Measurements from ENCODE around the gene DCLK2. TPM values are rescaled to one million over a fixed set of nuclear protein-coding genes. Genes with fewer than 3 reads are reported as not detected.

DCLK2 gene
- total RNA-seq, 1 donor from 2014 or later, result 14.0 TPM

DNA sequence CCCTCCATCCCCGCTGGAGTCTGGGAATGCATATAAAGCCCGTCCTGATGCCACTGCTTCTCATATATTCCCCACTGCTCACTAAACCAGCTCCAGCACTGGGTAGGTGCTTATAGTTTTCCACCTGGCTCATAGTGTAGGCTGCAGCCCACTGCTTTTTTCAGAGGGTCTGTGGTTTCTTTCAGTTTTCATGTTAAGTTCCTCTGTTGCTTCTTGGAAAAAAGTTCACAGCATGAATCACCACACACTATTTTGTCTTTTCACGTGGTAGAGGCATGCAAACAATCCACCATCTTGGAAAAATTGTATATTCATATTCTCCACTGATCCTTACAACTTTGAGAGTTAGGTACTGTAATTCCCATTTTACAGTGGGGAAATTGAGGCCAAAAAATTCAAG, 39.4 kb downstream of the DCLK2 start:
- no peak for DNase-seq (ENCODE audit: low spot score)

DNA sequence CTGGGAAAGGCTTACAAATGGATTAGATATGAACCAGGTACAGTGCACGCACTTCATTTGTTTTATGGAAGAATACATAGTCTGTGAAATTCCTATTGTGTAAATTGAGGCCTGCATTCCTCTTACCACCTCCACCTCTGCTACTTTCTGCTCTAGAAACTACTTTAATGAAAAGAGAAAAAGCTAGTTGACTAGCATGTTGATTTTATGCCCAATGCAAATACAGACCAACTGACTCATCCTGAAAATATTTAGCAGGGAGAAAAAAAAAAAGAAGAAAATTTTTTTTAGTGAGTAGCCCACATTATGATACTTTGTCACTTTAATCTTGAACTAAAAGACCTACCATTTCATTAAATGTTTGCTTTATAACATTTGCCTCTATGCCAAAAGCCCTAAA, 41.2 kb downstream of the DCLK2 start:
- DNase-seq (ENCODE audit: low spot score), result no peak

DNA sequence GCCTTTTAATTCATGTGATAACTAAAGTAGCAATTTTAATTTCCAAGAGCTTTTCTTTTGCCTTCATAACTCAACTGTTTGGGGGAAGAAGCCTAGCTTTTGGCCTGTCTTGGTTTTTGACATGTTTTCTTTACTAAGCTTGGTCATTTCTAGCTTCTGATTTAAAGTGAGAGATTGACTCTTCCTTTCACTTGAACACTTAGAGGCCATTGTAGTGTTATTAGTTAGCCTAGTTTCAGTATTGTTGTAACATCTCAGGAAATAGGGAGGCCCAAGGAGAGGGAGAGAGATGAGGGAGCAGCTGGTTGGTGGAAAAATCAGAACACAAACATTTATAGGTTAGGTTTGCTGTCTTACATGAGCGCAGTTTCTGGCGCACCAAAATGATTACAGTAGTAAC, 44.8 kb downstream of the DCLK2 start:
- no peak for DNase-seq (ENCODE audit: low spot score)

GRCh38 chr4:150123796-150124677, 45.8 kb downstream of the DCLK2 start:
- no peak for DNase-seq (ENCODE audit: low spot score)

DNA sequence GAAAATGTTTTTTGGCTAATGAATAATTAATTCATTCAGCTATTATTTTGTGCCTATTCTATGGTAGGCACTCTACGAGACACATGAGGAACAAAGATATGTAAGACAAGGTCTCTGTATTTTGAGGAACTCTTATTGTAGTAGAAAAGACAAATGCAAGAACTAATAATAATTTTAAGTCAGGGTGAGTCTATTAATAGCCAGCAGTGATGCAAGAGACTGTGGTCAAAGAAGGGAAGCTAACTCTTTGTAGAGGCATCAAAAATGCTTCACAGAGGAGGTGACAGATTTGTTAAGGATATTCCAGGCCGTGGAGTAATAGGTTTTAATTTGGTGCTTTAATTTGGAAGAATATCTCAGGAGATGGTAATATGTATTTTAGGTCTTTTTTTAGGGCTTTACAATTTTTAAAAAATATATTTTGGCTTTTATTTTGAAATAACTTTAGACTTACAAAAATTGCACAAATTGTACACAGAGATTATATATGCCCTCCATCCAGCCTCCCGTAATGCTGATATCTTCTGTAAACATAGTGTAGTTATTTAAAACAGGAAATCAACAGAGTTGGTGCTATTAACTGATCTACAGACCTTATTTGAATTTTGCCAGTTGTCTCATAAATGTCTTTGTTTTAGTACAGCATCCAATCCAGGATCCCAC, 48.1 kb downstream of the DCLK2 start:
- DNase-seq (ENCODE audit: low spot score), result no peak

DNA sequence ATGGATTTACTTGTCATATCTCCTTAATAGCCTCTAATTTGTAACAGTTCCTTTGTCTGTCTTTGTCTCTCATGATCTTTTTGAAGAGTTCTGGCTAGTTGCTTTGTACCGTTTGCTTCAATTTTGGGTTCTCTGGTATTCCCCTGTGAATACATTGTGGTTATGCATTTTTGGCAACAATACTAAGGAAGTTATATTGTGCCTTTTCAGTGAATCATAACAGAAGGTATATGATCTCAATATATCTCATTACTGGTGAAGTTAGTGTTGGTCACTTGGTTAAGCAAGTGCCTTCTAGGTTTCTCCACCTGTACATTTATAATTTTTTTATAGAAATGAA, 48.6 kb downstream of the DCLK2 start:
- no peak for DNase-seq (ENCODE audit: low spot score)

- DNase-seq (ENCODE audit: low spot score), result no peak
Observed at GRCh38 chr4:150127757-150128156, 49.5 kb downstream of the DCLK2 start.

DNA sequence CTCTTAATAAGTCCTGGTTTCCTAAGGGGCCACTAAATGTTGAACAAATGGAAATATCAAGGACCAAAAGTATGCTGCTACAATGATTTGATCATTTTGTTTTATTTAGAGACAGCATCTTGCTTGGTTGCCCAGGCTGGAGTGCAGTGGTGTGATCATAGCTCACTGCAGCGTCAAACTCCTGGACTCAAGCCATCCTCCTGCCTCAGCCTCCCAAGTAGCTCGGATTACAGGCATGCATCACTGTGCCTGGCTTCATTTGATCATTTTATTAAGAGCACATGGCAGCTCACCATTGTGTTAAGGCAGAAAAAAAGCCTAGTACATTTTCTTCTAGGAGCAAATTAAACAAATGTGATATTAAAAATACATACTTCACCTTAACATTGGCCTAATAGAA, 52.7 kb downstream of the DCLK2 start:
- DNase-seq (ENCODE audit: low spot score), result no peak

GRCh38 chr4:150131581-150132228, 53.5 kb downstream of the DCLK2 start:
- no peak for DNase-seq (ENCODE audit: low spot score)

DNA sequence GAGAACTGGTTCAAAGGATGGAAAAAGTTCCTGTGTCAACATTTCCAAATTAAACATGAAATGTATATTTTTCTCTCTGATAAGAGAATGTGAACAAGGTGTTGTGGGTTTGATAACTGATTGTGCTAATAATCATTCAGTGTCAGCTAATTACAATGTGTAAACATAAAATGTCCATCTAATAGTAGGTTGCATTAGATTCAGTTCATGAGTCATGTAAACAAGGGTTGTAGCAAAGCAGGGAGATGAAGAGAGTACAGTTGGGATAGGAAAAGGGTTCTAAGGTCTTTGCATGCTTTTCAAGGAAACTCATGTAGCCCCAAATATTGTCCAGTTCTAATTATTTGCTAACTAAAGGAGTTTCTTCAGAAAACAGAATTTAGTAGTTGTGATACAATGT, 55.4 kb downstream of the DCLK2 start:
- no peak for DNase-seq (ENCODE audit: low spot score)

DNA sequence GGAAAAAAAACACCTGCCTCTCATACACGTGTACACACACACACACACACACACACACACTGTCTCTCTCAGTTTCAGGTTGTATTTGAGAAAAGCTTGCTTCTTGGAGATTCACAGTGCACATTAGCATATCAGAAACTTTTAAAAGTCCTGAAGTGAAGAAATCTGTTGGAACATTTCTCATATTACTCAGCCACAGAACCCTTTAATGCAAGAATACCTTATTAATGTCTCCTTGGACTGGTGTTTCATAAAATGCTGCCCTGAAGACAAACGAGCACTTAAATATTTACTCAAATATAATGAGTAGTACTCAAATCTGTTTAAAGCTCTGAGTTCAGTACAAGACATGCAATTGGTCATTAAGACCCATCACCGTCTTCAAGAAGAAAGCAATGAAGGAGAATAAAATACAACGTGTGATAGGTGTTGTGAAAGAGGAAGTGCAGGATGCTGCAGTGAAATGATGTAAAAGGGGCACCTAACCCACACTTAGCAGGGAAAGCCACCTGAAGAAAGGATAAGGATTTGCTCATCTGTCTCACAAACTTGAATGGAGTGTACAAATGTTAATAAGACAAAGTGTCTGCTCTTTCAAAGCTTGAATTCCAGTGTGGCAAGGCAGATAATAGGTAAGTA, 57.0 kb downstream of the DCLK2 start:
- DNase-seq (ENCODE audit: low spot score), result no peak

DNA sequence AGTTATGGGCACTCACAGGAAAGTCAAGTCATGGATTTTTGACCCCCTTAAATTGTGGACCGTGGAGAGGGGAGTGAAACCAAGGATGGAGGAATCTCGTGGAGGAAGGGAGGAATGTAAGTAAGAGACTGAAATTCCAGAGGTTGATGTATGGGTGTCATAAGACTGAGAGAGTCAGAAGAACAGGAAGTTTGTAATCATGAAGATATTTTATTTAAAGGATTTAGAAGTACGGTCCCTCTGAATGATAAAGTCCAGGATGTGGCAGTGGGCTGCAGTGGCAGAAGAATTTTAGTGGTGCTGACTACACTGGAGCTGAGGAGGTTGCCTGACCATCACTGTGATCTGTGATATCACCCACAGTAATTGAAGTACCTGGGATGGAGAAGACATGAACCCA, 57.8 kb downstream of the DCLK2 start:
- DNase-seq (ENCODE audit: low spot score), result no peak

GRCh38 chr4:150136481-150136880, 58.2 kb downstream of the DCLK2 start:
- no peak for DNase-seq (ENCODE audit: low spot score)

- DNase-seq (ENCODE audit: low spot score), result no peak
Observed at GRCh38 chr4:150139297-150139865, 61.1 kb downstream of the DCLK2 start.

DNA sequence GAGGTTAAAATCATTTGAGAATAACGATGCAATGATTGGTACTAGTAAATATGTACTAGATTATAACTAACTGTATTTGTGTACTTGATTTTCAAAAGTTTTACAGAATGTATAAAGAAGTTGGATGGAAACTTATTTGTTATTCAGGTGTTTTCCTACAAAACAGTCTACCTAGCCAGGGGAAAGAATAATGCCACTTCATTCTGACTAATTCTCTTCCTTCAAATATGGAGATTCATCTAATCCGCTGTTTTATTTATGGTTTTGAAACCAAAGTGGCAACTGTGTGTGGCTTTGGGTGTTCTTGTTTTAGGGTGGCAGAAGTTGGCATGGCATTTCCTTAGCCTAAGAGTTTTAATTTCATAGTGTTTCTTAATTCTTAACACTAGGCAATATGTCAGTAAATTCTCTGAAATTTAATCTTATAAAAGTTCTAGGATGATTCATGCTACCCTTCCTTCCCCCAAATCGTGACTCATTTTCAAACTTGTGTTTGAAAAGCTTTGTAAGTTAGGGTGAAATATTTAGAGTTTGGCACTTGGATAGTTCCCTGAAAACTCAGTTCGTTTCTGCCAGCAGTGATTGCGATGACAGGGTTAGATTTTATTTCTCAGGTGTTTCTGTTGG, 62.6 kb downstream of the DCLK2 start:
- DNase-seq (ENCODE audit: low spot score), result no peak

DNA sequence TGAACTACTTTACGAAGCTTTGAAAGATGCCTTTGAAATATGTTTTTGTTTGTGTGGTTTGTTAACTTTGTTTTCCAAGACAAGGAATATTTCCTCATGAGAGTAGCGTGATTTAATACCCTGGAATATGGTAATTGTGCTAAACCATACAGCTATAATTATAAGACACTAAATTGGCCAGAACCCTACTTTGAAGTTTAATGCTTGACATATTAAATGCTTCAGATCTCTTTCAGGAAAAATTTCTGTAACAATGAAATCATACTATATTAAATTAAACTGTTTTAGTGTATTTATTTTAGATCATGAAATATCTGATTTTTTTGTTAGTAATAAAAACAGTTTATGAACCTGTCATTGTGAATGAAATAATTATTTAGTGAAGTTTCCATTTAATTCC, 63.5 kb downstream of the DCLK2 start:
- DNase-seq (ENCODE audit: low spot score), result no peak

DNA sequence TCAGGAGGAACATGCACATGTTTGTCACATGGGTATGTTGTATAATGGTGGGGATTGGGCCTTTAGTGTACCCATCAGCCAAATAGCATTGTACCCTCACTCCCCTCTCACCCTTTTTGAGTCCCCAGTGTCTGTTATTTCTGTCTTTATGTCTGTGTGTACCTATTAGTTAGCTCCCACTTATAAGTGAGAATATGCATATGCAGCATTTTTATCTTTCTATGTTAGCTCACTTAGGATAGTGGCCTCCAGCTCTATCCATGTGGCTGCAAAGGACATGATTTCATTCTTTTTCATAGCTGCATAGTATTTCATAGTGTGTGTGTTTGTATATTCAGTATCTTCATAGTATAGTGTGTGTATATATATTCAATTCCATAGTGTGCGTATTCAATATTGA, 64.6 kb downstream of the DCLK2 start:
- DNase-seq (ENCODE audit: low spot score), result no peak

GRCh38 chr4:150145090-150145945, 67.1 kb downstream of the DCLK2 start:
- DNase-seq (ENCODE audit: low spot score), result no peak

DNA sequence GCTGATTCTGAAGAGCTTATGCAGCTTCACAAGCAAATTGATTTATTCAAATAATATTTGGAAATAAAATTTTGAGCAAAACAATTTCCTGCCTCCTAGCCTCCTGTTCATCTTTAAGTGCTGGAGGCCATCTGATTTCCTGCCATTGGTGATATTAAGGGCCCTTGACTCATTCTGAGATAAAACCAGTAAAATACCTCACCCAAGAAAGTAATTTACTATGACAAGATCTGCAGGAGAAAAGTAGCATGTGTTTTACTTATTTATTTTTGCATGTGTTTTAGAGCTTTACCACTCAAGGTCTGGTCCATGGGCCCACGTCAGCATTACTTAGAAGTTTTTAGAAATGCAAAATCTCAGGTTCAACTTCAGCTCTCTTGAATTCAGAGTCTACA, 67.7 kb downstream of the DCLK2 start:
- no peak for DNase-seq (ENCODE audit: low spot score)

DNA sequence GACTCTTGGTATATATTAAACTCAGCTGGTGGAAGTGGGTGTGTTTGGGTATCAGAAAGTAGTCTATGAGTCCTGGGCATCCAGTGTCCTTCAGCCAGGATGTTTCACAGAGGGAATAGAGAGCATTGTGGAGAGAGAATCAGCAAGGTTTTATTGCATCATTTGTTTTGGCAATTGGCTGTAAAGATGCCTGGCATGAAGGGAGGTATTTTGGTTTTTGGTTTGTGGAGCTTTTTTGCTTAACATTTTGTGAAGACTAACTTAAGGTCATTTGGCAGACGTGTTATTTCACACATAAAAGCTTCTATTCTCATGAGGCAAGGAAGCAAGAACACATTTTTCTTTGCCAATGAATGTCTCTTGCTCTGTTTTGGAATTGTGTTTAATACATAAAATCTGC, 71.1 kb downstream of the DCLK2 start:
- no peak for DNase-seq (ENCODE audit: low spot score)

DNA sequence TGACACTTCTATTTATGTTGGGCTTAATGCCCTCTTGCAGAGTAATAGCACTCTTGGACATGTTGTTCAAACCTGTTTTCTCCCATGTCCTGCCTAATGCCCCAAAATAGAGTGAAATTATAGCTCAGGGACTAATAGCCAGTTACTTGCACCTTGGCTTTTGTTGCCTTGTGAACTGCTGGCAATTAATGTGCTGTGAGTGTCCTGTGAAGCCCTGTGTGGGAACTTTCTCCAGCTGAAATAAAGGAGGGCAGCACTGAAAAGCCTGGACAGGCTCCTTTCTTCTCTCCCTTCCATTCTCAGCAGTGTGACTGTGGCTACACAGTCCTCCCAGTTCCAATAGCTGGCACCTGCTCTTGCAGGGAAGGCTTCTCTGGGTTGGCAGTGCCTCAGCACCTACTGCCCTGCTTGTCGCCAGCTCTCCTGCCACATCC, 72.4 kb downstream of the DCLK2 start:
- no peak for DNase-seq (ENCODE audit: low spot score)
